MM.1S (cell line): ENCODE measurements around the gene ELMO1.

Experiments
- EZH2 ChIP-seq: fragments of 300-600 bp; sonication (generic); optimal IDR thresholded peaks from 2 replicates; pipeline ENCODE3; 2017; ENCODE audit warnings: low read depth, mild to moderate bottlenecking, antibody characterized with exemption, low read length, mixed read lengths
- TF ChIP-seq, protein P1 (sequence below): fragments of 300-600 bp; sonication (generic); IDR thresholded peaks from 2 replicates; pipeline ENCODE4 v1.5.1; 2016; ENCODE audit warnings: antibody characterized with exemption, low read length, mixed read lengths

DNA sequence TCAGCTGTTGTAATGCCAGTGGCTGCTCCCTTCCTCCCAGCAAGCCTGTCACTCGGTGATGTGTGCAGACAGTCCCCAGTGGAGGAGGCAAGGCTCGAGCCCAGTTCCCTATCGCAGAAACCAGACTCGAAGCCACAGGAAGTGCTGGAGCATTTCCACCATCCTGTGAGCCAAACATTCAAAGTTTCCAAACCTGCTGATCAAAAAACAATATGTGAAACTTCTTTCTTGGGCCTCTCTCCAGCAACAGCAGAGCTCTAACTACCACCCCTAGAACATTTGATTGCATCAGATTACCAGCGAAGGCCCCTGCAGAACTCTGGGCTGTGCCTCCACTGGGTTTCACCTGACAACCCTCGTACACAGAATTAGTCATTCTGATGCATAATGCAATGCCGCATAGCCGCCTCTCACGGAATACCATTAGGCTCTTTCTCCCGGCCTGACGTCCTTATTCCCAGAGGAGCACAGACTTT lies 94.0 kb downstream of the ELMO1 start:
- TF ChIP-seq, protein P1, sequence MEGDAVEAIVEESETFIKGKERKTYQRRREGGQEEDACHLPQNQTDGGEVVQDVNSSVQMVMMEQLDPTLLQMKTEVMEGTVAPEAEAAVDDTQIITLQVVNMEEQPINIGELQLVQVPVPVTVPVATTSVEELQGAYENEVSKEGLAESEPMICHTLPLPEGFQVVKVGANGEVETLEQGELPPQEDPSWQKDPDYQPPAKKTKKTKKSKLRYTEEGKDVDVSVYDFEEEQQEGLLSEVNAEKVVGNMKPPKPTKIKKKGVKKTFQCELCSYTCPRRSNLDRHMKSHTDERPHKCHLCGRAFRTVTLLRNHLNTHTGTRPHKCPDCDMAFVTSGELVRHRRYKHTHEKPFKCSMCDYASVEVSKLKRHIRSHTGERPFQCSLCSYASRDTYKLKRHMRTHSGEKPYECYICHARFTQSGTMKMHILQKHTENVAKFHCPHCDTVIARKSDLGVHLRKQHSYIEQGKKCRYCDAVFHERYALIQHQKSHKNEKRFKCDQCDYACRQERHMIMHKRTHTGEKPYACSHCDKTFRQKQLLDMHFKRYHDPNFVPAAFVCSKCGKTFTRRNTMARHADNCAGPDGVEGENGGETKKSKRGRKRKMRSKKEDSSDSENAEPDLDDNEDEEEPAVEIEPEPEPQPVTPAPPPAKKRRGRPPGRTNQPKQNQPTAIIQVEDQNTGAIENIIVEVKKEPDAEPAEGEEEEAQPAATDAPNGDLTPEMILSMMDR: no peak
- TF ChIP-seq EZH2: no peak
